Stimulated activated naive B cell treated with anti-CD40 and anti-IgM and Interleukin-4, amounts not matched to agents 10 μg/mL and 1 μg/mL and 100 μg/mL, for 72 hours (primary cell): ENCODE results near the gene RGS12.

Source experiments
- ATAC-seq, 2 donors: fragments of 150-1000 bp; cut with Tn5 transposase; replicated peaks; 2 replicates each; pipeline ENCODE4 v1.10.0; 2021; ENCODE audit warnings: moderate library complexity in 1 of 2
- DNase-seq: peaks from one replicate; pipeline ENCODE4 v3.0.0; 2021
- H3K27ac Mint-ChIP-seq: one replicate; pipeline ENCODE4 v1.8.0; 2022; ENCODE audit warnings: mild to moderate bottlenecking, mixed read lengths
- H3K27me3 Mint-ChIP-seq, 2 donors: one replicate each; pipeline ENCODE4 v1.8.0; 2022; ENCODE audit warnings: mixed read lengths in 2 of 2
- H3K36me3 Mint-ChIP-seq, 2 donors: one replicate each; pipeline ENCODE4 v1.8.0; 2022; ENCODE audit warnings: mixed read lengths in 2 of 2, mild to moderate bottlenecking in 1 of 2
- H3K4me1 Mint-ChIP-seq, 2 donors: one replicate each; pipeline ENCODE4 v1.8.0; 2022; ENCODE audit warnings: mixed read lengths in 2 of 2, mild to moderate bottlenecking in 1 of 2
- H3K4me3 Mint-ChIP-seq, 2 donors: one replicate each; pipeline ENCODE4 v1.8.0; 2022; ENCODE audit warnings: mild to moderate bottlenecking in 2 of 2, mixed read lengths in 2 of 2, moderate library complexity in 1 of 2
- H3K9me3 Mint-ChIP-seq, 2 donors: one replicate each; pipeline ENCODE4 v1.8.0; 2022; ENCODE audit warnings: mixed read lengths in 2 of 2, mild to moderate bottlenecking in 1 of 2

The RGS12 gene

GRCh38 chr4:3338321-3338838 lies 45.6 kb downstream of the RGS12 start:
- Mint-ChIP-seq H3K4me1 (peaks cover 6% of the 10 kb centered on the region in 2 donors), H3K4me3 (no peak overlapping the region), H3K27me3 (peaks cover 0 to 9% of the 10 kb centered on the region in 2 donors), H3K36me3 (no peaks in the 10 kb centered on the region), H3K9me3 (no peaks in the 10 kb centered on the region), H3K27ac (no peak overlapping the region)
- ATAC-seq (no peak), DNase-seq (no peak)

GRCh38 chr4:3338976-3339531 lies 46.2 kb downstream of the RGS12 start:
- no peak overlapping the region for H3K27ac Mint-ChIP-seq
- no peaks in the 10 kb centered on the region for H3K9me3 Mint-ChIP-seq
- no peaks in the 10 kb centered on the region for H3K36me3 Mint-ChIP-seq
- no peak for ATAC-seq
- peaks cover 6% of the 10 kb centered on the region in 2 donors for H3K4me1 Mint-ChIP-seq
- no peak overlapping the region for H3K4me3 Mint-ChIP-seq
- no peak for DNase-seq
- peaks cover 0 to 9% of the 10 kb centered on the region in 2 donors for H3K27me3 Mint-ChIP-seq

GRCh38 chr4:3339577-3339976 lies 46.8 kb downstream of the RGS12 start:
- Mint-ChIP-seq H3K4me3 (no peak overlapping the region), H3K27ac (no peak overlapping the region), H3K27me3 (peaks cover 0 to 9% of the 10 kb centered on the region in 2 donors), H3K36me3 (no peaks in the 10 kb centered on the region), H3K9me3 (no peaks in the 10 kb centered on the region), H3K4me1 (peaks cover 6% of the 10 kb centered on the region in 2 donors)
- DNase-seq (no peak), ATAC-seq (no peak)

- H3K27ac Mint-ChIP-seq = no peak overlapping the region
- H3K36me3 Mint-ChIP-seq = no peaks in the 10 kb centered on the region
- no peak overlapping the region for H3K4me3 Mint-ChIP-seq
- ATAC-seq (no peak), DNase-seq (no peak)
- no peaks in the 10 kb centered on the region for H3K9me3 Mint-ChIP-seq
- peaks cover 0 to 4% of the 10 kb centered on the region in 2 donors for H3K27me3 Mint-ChIP-seq
- peaks cover 5 to 6% of the 10 kb centered on the region in 2 donors for H3K4me1 Mint-ChIP-seq
These were observed 47.3 kb downstream of the RGS12 start for GRCh38 chr4:3340038-3340699.

- Mint-ChIP-seq H3K4me1 (peaks cover 0 to 3% of the 10 kb centered on the region in 2 donors), H3K27ac (no peak overlapping the region), H3K9me3 (no peaks in the 10 kb centered on the region), H3K27me3 (no peaks in the 10 kb centered on the region), H3K4me3 (no peak overlapping the region), H3K36me3 (no peaks in the 10 kb centered on the region)
- ATAC-seq = no peak
- no peak for DNase-seq
These were observed 47.9 kb downstream of the RGS12 start for GRCh38 chr4:3340700-3341083.

GRCh38 chr4:3341760-3342159 lies 48.9 kb downstream of the RGS12 start:
- Mint-ChIP-seq H3K4me3 (no peak overlapping the region), H3K36me3 (no peaks in the 10 kb centered on the region), H3K27me3 (no peaks in the 10 kb centered on the region), H3K9me3 (no peaks in the 10 kb centered on the region), H3K4me1 (peaks cover 4% of the 10 kb centered on the region in 2 donors), H3K27ac (no peak overlapping the region)
- ATAC-seq = no peak
- no peak for DNase-seq

GRCh38 chr4:3342182-3342854 lies 49.5 kb downstream of the RGS12 start:
- H3K36me3 Mint-ChIP-seq = no peaks in the 10 kb centered on the region
- no peak overlapping the region for H3K27ac Mint-ChIP-seq
- DNase-seq (no peak), ATAC-seq (no peak)
- no peaks in the 10 kb centered on the region for H3K9me3 Mint-ChIP-seq
- H3K27me3 Mint-ChIP-seq = no peaks in the 10 kb centered on the region
- peaks cover 4% of the 10 kb centered on the region in 2 donors for H3K4me1 Mint-ChIP-seq
- H3K4me3 Mint-ChIP-seq = no peak overlapping the region
